Dendritic cell treated with granulocyte-macrophage colony-stimulating factor and Interleukin-4, amounts not matched to agents 40 ng/mL and 50 ng/mL, for 4 days (primary cell): ENCODE data around the gene COMT.
A peak's percentile ranks its signal among the peaks of the same experiment; 100 is the strongest.
"Not testable (repeated sequence)": the region's sequence is repeated elsewhere in the genome, so short reads cannot be mapped to it uniquely, and the experiment has no call there.

Source experiments
- H3K27ac Mint-ChIP-seq: one replicate; pipeline ENCODE4 v1.8.0; 2022; ENCODE audit warnings: mild to moderate bottlenecking, mixed read lengths
- H3K27me3 Mint-ChIP-seq: one replicate; pipeline ENCODE4 v1.8.0; 2022; ENCODE audit warnings: mild to moderate bottlenecking, mixed read lengths
- H3K36me3 Mint-ChIP-seq: one replicate; pipeline ENCODE4 v1.8.0; 2022; ENCODE audit warnings: low read depth, mixed read lengths
- H3K4me1 Mint-ChIP-seq: one replicate; pipeline ENCODE4 v1.8.0; 2022; ENCODE audit warnings: low read depth, mixed read lengths
- H3K4me3 Mint-ChIP-seq: one replicate; pipeline ENCODE4 v1.8.0; 2022; ENCODE audit warnings: mild to moderate bottlenecking, moderate library complexity, mixed read lengths
- H3K9me3 Mint-ChIP-seq: one replicate; pipeline ENCODE4 v1.8.0; 2022; ENCODE audit warnings: mixed read lengths
- intact Hi-C: fragments of 100-400 bp; cut with micrococcal nuclease; formaldehyde crosslinking; loops from one replicate; pipeline ENCODE4 v1.15.0; 2022

The COMT gene

DNA sequence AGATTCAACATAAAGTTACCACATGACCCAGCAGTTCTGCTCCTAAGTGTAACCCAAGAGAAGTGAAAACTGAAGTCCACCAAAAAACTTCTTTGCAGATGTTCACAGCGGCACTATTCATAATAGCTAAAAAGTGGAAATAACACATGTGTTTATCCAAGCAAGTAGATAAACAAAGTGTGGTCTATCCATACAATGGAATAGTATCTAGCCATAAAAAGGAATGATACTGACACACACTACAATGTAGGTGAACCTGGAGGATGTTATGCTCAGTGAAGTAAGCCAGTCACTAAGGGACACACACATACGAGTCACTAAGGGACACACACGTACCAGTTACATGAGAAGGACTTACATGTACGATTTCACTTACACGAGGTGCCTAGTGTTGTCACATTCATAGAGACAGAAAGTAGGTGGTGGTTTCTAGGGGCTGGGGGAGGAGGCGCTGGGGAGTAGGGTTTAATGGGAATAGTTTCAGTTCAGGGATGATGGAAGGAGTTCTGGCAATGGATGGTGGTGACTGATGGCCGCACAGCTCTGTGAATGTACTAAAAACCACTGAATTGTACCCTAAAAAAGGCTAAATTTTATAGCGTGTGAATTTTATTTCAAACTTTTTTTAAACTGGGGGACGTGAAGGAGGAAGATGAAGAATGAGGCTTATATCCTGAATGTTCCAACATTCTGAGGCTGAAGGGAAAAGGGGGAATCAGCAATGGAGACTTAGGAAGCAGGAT lies 27.2 kb upstream of the COMT start:
- Mint-ChIP-seq H3K4me1 (peaks cover 5% of the 10 kb centered on the region), H3K27me3 (no peaks in the 10 kb centered on the region), H3K27ac (no peak overlapping the region), H3K9me3 (no peaks in the 10 kb centered on the region), H3K36me3 (peaks cover 98% of the 10 kb centered on the region), H3K4me3 (no peak overlapping the region)
- intact Hi-C loops: no loop called here

DNA sequence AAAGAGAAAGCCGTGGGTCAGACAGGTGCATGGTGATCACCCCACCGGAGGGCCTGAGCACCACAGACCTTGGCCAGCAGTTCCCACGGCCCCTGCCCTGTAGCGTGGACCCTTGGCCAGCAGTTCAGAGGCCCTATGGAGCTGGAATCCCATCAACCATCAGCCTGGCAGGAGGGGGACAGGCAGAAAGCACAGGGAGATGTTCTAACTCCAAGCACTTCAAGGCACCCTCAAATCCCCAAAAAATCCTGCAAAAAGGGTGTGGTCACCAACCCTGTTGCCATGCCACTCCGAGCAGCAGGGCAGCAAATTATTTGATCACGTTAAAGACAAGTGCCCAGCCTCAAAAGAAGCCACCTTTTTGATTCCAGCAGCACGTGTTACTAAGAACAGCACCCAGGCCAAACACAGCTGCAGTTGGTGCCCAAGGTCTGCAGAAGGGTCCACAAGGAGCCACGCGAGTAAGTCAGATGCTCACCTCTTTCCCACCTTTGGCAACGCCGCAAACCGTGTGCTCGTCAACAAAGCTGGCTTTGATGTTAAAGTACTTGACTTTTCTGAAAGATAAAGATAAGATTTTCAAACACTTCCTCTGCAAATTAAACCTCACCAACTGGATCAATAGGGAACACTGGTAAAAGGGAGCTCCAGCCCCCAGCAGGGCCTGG lies 26.2 kb upstream of the COMT start:
- Mint-ChIP-seq H3K27ac (no peak overlapping the region), H3K9me3 (no peaks in the 10 kb centered on the region), H3K27me3 (no peaks in the 10 kb centered on the region), H3K4me3 (no peak overlapping the region), H3K4me1 (peaks cover 5% of the 10 kb centered on the region), H3K36me3 (peaks cover 100% of the 10 kb centered on the region)
- intact Hi-C loops: no loop called here

DNA sequence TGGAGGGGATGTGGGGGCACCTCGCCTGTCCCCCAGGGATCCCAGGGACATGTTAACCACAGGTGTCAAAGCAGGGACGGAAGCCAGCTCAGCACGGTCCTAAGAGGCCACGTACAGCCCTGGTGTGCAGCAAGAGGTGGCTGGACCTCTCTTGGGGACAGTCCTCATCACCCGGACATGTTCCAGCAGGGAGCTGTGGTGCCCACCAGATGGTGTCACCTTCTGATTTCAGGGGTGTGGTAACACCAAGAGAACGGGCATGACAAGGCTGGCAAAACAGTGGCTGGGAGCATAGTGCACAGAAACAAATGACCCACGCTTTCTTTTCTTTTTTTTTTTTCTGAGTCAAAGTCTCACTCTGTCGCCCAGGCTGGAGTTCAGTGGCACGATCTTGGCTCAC lies 25.6 kb upstream of the COMT start:
- H3K4me3 Mint-ChIP-seq: no peak overlapping the region
- H3K27ac Mint-ChIP-seq: no peak overlapping the region
- no peaks in the 10 kb centered on the region for H3K9me3 Mint-ChIP-seq
- peaks cover 100% of the 10 kb centered on the region for H3K36me3 Mint-ChIP-seq
- H3K4me1 Mint-ChIP-seq: peaks cover 5% of the 10 kb centered on the region
- H3K27me3 Mint-ChIP-seq: no peaks in the 10 kb centered on the region
- intact Hi-C loops: no loop called here

DNA sequence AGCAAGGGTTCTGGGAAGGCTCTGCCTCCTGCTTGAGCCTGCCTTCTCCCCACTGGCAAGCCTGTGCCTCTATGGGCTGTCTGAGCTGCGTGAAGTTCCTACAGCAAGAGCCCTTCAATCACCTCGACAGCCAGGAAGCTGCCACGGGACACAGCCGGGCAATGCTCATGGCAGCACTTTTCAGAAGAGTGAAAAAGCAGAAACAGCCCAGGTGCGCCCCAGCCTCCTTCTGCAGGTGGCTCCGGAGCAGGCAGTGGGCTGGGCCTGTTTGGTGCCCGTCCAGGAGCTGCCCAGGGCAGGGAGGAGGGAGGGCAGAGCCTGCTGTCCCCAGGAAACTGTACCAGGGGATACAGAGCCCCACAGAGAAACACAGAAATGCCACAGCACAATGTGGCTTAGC lies 24.6 kb upstream of the COMT start:
- no peaks in the 10 kb centered on the region for H3K9me3 Mint-ChIP-seq
- peaks cover 5% of the 10 kb centered on the region for H3K4me1 Mint-ChIP-seq
- peaks cover 97% of the 10 kb centered on the region for H3K36me3 Mint-ChIP-seq
- no peaks in the 10 kb centered on the region for H3K27me3 Mint-ChIP-seq
- no peak overlapping the region for H3K4me3 Mint-ChIP-seq
- intact Hi-C loops: no loop called here
- H3K27ac Mint-ChIP-seq: no peak overlapping the region

DNA sequence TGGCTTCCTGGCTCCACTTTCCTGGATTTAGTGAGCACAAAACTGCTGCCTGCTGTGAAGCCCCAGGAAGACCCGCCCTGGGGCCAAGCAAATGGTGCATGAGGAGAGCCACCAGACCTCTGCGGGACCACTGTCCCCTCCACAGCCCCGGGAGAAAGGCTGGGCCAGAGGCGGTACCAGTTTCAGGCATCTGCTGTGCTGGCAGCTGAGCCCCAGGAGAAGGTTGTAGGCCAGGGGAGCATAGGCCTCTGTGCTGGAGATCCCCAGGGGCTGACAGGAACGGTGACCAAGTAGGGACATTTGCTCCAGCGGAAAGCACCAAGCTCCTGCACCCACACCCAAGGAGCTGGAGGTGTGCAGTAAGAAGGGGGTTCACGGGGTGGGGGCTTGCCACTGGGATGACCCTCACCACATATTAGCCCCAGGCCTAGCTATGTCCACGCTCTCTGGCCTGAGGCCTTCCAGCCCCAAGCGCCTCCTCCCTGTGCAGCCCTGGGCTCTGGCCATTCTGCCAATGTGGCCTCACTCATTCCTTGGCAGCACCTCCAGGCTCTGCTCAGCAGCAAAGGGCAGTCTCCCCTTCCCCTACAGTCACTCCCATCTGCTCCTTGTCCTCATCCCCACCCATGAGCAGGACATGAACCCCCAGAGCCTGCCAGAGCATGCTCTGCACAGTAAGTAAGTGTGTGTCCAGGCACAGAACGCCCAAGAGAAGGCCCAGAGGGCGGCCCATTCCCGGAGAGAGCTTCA lies 24.0 kb upstream of the COMT start:
- H3K4me1 Mint-ChIP-seq: peaks cover 5% of the 10 kb centered on the region
- no peaks in the 10 kb centered on the region for H3K9me3 Mint-ChIP-seq
- intact Hi-C loops: no loop called here
- no peak overlapping the region for H3K27ac Mint-ChIP-seq
- H3K27me3 Mint-ChIP-seq: no peaks in the 10 kb centered on the region
- H3K4me3 Mint-ChIP-seq: no peak overlapping the region
- H3K36me3 Mint-ChIP-seq: peaks cover 93% of the 10 kb centered on the region

DNA sequence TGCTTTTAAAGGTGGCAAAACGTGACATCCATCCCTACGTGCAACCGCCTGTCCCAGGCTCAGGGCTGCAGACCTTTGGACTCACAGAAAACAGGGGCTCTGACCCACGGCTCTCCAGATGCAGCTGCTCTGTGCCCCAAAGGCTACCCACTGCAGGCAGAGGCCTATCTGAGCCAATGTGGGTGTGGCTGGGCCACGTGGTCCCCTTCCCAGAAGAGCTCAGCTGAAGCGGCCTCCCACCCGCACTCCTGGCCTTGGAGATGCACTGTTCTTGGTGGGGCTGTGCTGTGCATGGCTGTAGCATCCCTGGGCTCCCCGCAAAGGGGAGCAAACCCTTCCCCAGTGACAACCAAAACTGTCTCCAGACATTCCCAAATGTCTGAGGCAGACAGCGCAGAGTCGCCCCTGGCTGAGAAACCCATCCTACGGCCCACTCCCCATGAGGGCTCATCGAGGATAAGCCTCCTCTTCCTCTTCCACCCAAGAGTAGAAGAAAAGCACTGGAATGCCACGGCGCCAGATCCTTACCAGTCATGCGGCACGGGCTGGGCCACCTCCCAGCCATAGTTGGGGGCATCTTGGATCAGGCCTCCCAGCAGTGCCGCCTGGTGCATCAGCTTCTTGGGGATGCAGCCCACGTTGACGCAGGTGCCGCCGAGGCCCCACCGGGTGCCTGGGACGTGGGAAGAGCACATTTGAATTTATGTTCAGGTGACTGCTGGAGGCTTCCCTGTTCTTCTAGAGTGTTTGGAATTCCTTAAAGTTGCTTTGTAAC lies 23.1 kb upstream of the COMT start:
- Mint-ChIP-seq H3K36me3 (peaks cover 93% of the 10 kb centered on the region), H3K27me3 (no peaks in the 10 kb centered on the region), H3K9me3 (no peaks in the 10 kb centered on the region), H3K27ac (no peak overlapping the region), H3K4me3 (no peak overlapping the region), H3K4me1 (peaks cover 5% of the 10 kb centered on the region)
- intact Hi-C loops: no loop called here

DNA sequence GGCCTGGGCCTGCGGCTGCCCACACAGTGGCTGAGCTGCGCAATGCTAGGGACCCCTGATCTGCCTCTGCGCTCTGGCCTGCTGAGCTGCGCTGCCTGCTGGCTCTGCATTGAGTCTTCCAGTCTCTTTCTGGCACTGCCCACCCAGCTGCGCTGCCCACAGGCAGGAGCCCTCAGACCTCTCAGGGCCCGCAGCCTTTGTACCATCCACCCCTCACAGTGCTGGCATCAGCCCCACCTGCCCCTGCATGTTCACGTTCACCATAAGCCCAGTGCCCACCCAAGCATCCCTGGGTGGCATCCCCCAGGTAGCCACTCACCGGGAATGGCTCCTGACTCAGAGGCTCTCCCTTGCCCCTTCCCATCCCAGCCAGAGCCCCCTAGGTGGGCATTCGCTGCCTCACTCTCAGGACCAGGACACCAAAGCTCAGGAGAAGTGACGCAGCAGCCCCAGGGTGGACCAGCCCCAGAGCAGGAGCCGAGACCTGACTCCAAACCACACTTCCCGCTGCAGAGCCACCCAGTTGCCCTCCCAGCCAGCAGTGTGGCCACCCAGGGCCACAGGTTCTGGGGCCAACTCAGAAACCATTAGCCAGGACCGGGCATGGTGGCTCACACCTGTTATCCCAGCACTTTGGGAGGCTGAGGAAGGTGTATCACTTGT lies 21.7 kb upstream of the COMT start:
- no peak overlapping the region for H3K4me3 Mint-ChIP-seq
- peaks cover 91% of the 10 kb centered on the region for H3K36me3 Mint-ChIP-seq
- no peaks in the 10 kb centered on the region for H3K27me3 Mint-ChIP-seq
- no peak overlapping the region for H3K27ac Mint-ChIP-seq
- H3K4me1 Mint-ChIP-seq: peaks cover 5% of the 10 kb centered on the region
- no peaks in the 10 kb centered on the region for H3K9me3 Mint-ChIP-seq
- intact Hi-C loops: no loop called here

DNA sequence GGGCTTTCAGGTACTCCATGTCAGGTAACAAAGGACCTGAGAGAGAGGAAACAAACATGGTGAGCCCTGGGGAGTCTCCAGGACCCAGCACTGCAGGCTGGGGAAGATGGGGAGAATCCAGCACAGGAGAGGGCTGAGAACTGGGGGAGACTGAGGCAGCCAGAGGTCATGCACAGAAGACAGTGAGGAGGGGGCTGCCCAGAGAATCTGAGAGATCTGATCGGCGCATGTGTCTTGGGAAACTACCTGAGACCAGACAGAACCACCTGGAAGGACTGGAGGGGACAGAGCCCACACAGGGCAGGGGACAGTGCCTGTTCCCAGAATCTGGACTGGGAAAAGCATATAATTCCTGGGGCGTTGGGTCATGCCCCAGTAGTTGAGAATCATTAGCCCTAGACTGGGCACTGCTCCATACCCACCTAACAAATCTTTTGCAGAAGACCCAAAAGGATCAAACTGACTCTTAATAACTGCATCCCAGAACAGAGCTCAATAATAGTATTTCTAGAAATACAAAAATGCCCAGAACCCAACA lies 20.0 kb upstream of the COMT start:
- peaks cover 79% of the 10 kb centered on the region for H3K36me3 Mint-ChIP-seq
- intact Hi-C loops: no loop called here
- no peak overlapping the region for H3K4me3 Mint-ChIP-seq
- H3K9me3 Mint-ChIP-seq: no peaks in the 10 kb centered on the region
- H3K27ac Mint-ChIP-seq: no peak overlapping the region
- H3K27me3 Mint-ChIP-seq: no peaks in the 10 kb centered on the region
- H3K4me1 Mint-ChIP-seq: peaks cover 5% of the 10 kb centered on the region

DNA sequence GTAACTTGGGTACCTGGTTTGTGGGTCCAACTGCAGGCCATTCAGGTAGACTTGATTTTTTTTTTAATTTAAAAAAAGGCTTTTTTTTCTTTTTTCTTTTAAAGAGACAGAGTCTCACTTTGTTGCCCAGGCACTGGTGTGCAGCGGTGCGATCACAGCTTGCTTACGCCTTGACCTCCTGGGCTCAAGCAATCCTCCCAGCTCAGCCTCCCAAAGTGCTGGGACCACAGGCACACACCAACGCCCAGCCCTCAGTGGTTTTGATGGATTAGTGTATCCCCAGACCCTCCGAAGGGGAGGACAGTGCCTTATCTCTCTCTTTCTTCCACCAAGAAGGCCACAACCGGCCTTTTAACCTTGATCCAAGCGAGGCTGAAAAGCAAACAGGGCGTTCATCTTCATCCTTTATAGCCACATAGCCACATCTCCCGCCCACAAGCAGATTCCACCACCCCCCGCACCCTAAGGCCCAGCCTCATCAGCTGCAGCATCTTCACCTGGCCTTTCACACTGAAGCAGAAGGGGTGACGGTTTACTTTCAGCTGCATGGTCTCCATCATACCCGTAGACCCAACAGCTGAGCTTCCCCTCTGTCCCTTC lies 17.6 kb upstream of the COMT start:
- H3K27me3 Mint-ChIP-seq: no peaks in the 10 kb centered on the region

DNA sequence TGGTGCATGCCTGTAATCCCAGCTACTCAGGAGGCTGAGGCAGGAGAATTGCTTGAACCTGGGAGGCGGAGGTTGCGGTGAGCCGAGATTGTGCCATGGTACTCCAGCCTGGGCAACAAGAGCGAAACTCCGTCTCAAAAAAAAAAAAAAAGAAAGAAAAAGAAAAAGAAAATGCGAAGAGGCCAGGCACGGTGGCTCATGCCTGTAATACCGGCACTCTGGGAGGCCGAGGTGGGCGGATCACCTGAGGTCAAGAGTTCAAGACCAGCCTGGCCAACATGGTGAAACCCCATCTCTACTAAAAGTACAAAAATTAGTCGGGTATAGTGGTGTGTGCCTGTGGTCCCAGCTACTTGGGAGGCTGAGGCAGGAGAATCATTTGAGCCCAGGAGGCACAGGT lies 15.5 kb upstream of the COMT start:
- H3K27ac Mint-ChIP-seq, H3K27me3 Mint-ChIP-seq, H3K9me3 Mint-ChIP-seq, H3K4me3 Mint-ChIP-seq, intact Hi-C loops: not testable (repeated sequence)
- Mint-ChIP-seq H3K4me1 (peaks cover 22% of the 10 kb centered on the region), H3K36me3 (peaks cover 58% of the 10 kb centered on the region)

More for the DNA sequence above, 17.6 kb upstream of the COMT start:
- intact Hi-C loops: no loop called here
- Mint-ChIP-seq H3K9me3 (no peaks in the 10 kb centered on the region), H3K4me1 (peaks cover 16% of the 10 kb centered on the region), H3K4me3 (no peak overlapping the region), H3K27ac (no peak overlapping the region), H3K36me3 (peaks cover 62% of the 10 kb centered on the region)

DNA sequence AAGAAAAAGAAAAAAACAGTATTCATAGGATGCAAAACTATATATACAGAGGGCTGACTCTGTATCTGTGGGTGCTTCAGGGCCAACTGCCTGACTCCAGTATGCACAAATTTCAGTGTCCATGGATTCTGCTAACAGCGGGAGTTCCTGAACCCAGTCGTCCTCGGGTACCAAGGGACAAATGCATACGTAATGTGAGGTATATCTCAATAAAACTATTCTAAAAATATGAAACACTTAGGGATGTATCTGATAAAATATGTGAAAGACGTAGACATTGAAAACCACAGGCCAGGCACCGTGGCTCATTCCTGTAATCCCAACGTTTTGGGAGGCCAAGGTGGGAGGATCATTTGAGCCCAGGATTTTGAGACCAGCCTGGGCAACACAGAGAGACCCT lies 13.9 kb upstream of the COMT start:
- intact Hi-C loops: no loop called here
- H3K36me3 Mint-ChIP-seq: peaks cover 48% of the 10 kb centered on the region
- no peak overlapping the region for H3K4me3 Mint-ChIP-seq
- H3K9me3 Mint-ChIP-seq: no peaks in the 10 kb centered on the region
- H3K4me1 Mint-ChIP-seq: peaks cover 29% of the 10 kb centered on the region
- H3K27me3 Mint-ChIP-seq: no peaks in the 10 kb centered on the region
- peak overlapping the region; percentile 45 for H3K27ac Mint-ChIP-seq

DNA sequence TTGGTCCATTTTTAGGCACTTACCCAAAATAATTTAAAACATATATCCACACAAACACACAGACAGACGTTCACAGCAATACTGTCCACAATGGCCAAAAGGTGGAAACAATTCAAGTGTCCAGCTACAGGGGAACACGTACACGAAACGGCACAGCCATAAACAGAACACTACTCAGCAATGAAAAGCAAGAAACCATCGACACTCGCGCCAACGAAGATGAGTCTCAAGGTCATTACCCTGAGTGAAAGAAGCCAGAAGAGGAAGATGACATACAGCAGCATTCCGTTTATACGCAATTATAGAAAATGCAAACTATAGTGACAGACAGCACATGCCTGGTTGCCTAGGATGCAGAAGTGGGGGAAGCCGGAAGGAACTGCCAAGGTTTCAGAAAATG lies 13.4 kb upstream of the COMT start:
- H3K27me3 Mint-ChIP-seq: no peaks in the 10 kb centered on the region
- H3K4me3 Mint-ChIP-seq: no peak overlapping the region
- H3K36me3 Mint-ChIP-seq: peaks cover 43% of the 10 kb centered on the region
- no peaks in the 10 kb centered on the region for H3K9me3 Mint-ChIP-seq
- intact Hi-C loops: no loop called here
- peak overlapping the region; percentile 45 for H3K27ac Mint-ChIP-seq
- peaks cover 34% of the 10 kb centered on the region for H3K4me1 Mint-ChIP-seq
